Measurements from ENCODE around the gene TMEM144. TPM values are rescaled to one million over a fixed set of nuclear protein-coding genes. Genes with fewer than 3 reads are reported as not detected.

The TMEM144 gene
- total and polyA plus RNA-seq, 2 donors (not counting 1 experiment from before 2014, with no cell fraction given), result 1.5 to 4.6 TPM

GRCh38 chr4:158202481-158202880, 7.8 kb upstream of the TMEM144 start:
- no peak for DNase-seq (ENCODE audit: low read depth in 2 of 2)
- Histone ChIP-seq H3K4me1 (ENCODE audit: control insufficient read depth, extremely low read depth, insufficient read depth, low read length) (no peaks in the 10 kb centered on the region), H3K36me3 (ENCODE audit: control insufficient read depth, insufficient read depth, low read length) (no peaks in the 10 kb centered on the region)

GRCh38 chr4:158203436-158203835, 6.8 kb upstream of the TMEM144 start:
- no peak overlapping the region for H2AFZ ChIP-seq (ENCODE audit: low read length)
- no peak for TF ChIP-seq EZH2 (IDR thresholded peaks at IDR 0.05; ENCODE audit: low read length, missing control alignments)
- TF ChIP-seq, protein P1, sequence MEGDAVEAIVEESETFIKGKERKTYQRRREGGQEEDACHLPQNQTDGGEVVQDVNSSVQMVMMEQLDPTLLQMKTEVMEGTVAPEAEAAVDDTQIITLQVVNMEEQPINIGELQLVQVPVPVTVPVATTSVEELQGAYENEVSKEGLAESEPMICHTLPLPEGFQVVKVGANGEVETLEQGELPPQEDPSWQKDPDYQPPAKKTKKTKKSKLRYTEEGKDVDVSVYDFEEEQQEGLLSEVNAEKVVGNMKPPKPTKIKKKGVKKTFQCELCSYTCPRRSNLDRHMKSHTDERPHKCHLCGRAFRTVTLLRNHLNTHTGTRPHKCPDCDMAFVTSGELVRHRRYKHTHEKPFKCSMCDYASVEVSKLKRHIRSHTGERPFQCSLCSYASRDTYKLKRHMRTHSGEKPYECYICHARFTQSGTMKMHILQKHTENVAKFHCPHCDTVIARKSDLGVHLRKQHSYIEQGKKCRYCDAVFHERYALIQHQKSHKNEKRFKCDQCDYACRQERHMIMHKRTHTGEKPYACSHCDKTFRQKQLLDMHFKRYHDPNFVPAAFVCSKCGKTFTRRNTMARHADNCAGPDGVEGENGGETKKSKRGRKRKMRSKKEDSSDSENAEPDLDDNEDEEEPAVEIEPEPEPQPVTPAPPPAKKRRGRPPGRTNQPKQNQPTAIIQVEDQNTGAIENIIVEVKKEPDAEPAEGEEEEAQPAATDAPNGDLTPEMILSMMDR (conservative IDR thresholded peaks at IDR 0.05 in 1 of 2, IDR thresholded peaks at IDR 0.05 in 1 of 2; ENCODE audit: low read depth in 1 of 2, low read length in 2 of 2), result no peak

More at GRCh38 chr4:158202481-158202880, 7.8 kb upstream of the TMEM144 start:
- no peak overlapping the region for H3K4me2 ChIP-seq (ENCODE audit: extremely low read depth, insufficient read depth, low read length)
- no peaks in the 10 kb centered on the region for H3K9me3 ChIP-seq (ENCODE audit: control insufficient read depth, insufficient read depth, low read depth, low read length)
- peaks cover under 1% of the 10 kb centered on the region for H3K27me3 ChIP-seq (ENCODE audit: control insufficient read depth, insufficient read depth, low read length)
- no peak overlapping the region for H3K9ac ChIP-seq (ENCODE audit: insufficient read depth, low read length)
- no peaks in the 10 kb centered on the region for H4K20me1 ChIP-seq (ENCODE audit: control insufficient read depth, extremely low read depth, insufficient read depth, low read length)
- TF ChIP-seq, protein P1 (conservative IDR thresholded peaks at IDR 0.05 in 1 of 2, IDR thresholded peaks at IDR 0.05 in 1 of 2; ENCODE audit: low read depth in 1 of 2, low read length in 2 of 2), result no peak
- no peak for TF ChIP-seq EZH2 (IDR thresholded peaks at IDR 0.05; ENCODE audit: low read length, missing control alignments)
- H3K27ac ChIP-seq (ENCODE audit: insufficient read depth, low read length), result no peak overlapping the region
- H3K79me2 ChIP-seq (ENCODE audit: control insufficient read depth, insufficient read depth, low read length), result no peaks in the 10 kb centered on the region
- no peak overlapping the region for H3K4me3 ChIP-seq (replicated peaks in 1 of 4; ENCODE audit: control extremely low read depth in 1 of 4, insufficient read depth in 1 of 4, low read depth in 3 of 4, low read length in 4 of 4)
- H2AFZ ChIP-seq (ENCODE audit: low read length), result no peak overlapping the region

GRCh38 chr4:158203929-158204328, 6.4 kb upstream of the TMEM144 start:
- Histone ChIP-seq H2AFZ (ENCODE audit: low read length) (no peak overlapping the region), H3K9me3 (ENCODE audit: control insufficient read depth, insufficient read depth, low read depth, low read length) (no peaks in the 10 kb centered on the region), H3K27me3 (ENCODE audit: control insufficient read depth, insufficient read depth, low read length) (no peaks in the 10 kb centered on the region), H4K20me1 (ENCODE audit: control insufficient read depth, extremely low read depth, insufficient read depth, low read length) (no peaks in the 10 kb centered on the region), H3K4me1 (ENCODE audit: control insufficient read depth, extremely low read depth, insufficient read depth, low read length) (no peaks in the 10 kb centered on the region), H3K4me3 (replicated peaks in 1 of 4; ENCODE audit: control extremely low read depth in 1 of 4, insufficient read depth in 1 of 4, low read depth in 3 of 4, low read length in 4 of 4) (no peak overlapping the region), H3K36me3 (ENCODE audit: control insufficient read depth, insufficient read depth, low read length) (no peaks in the 10 kb centered on the region), H3K9ac (ENCODE audit: insufficient read depth, low read length) (no peak overlapping the region), H3K79me2 (ENCODE audit: control insufficient read depth, insufficient read depth, low read length) (no peaks in the 10 kb centered on the region), H3K4me2 (ENCODE audit: extremely low read depth, insufficient read depth, low read length) (no peak overlapping the region), H3K27ac (ENCODE audit: insufficient read depth, low read length) (no peak overlapping the region)
- no peak for TF ChIP-seq EZH2 (IDR thresholded peaks at IDR 0.05; ENCODE audit: low read length, missing control alignments)
- TF ChIP-seq, protein P1 (conservative IDR thresholded peaks at IDR 0.05 in 1 of 2, IDR thresholded peaks at IDR 0.05 in 1 of 2; ENCODE audit: low read depth in 1 of 2, low read length in 2 of 2), result no peak
- DNase-seq (ENCODE audit: low read depth in 2 of 2), result no peak

More at GRCh38 chr4:158203436-158203835, 6.8 kb upstream of the TMEM144 start:
- Histone ChIP-seq H3K4me3 (replicated peaks in 1 of 4; ENCODE audit: control extremely low read depth in 1 of 4, insufficient read depth in 1 of 4, low read depth in 3 of 4, low read length in 4 of 4) (no peak overlapping the region), H3K79me2 (ENCODE audit: control insufficient read depth, insufficient read depth, low read length) (no peaks in the 10 kb centered on the region), H3K9ac (ENCODE audit: insufficient read depth, low read length) (no peak overlapping the region), H3K36me3 (ENCODE audit: control insufficient read depth, insufficient read depth, low read length) (no peaks in the 10 kb centered on the region), H3K9me3 (ENCODE audit: control insufficient read depth, insufficient read depth, low read depth, low read length) (no peaks in the 10 kb centered on the region), H3K27ac (ENCODE audit: insufficient read depth, low read length) (no peak overlapping the region), H4K20me1 (ENCODE audit: control insufficient read depth, extremely low read depth, insufficient read depth, low read length) (no peaks in the 10 kb centered on the region), H3K4me2 (ENCODE audit: extremely low read depth, insufficient read depth, low read length) (no peak overlapping the region), H3K4me1 (ENCODE audit: control insufficient read depth, extremely low read depth, insufficient read depth, low read length) (no peaks in the 10 kb centered on the region), H3K27me3 (ENCODE audit: control insufficient read depth, insufficient read depth, low read length) (no peaks in the 10 kb centered on the region)
- no peak for DNase-seq (ENCODE audit: low read depth in 2 of 2)
